ENCODE data around the gene IL17REL.

GRCh38 chr22:50060441-50061140 lies 48.0 kb upstream of the IL17REL start:
- TF ChIP-seq CTCF (IDR thresholded peaks at IDR 0.05; ENCODE audit: insufficient read depth, low read length) (no peak), REST (IDR thresholded peaks at IDR 0.05; ENCODE audit: insufficient replicate concordance, low read depth) (no peak), POLR2AphosphoS5 (IDR thresholded peaks at IDR 0.05; ENCODE audit: low read depth) (no peak), SPI1 (IDR thresholded peaks at IDR 0.05; ENCODE audit: borderline replicate concordance, low read depth) (no peak), GABPA (IDR thresholded peaks at IDR 0.05; ENCODE audit: low read depth) (no peak)

Data from HL-60 (cell line).